Neural cell (in vitro differentiated cells): ENCODE results near the gene DAP3. TPM values are rescaled to one million over a fixed set of nuclear protein-coding genes. Genes with fewer than 3 reads are reported as not detected.
A peak's percentile ranks its signal among the peaks of the same experiment; 100 is the strongest.
"Not testable (repeated sequence)": the region's sequence is repeated elsewhere in the genome, so short reads cannot be mapped to it uniquely, and the experiment has no call there.

Experiments used
- H2AFZ ChIP-seq: fragments of 200-600, 300-800 bp; sonication (generic), shearing (Covaris generic); 2 replicates; pipeline ENCODE4 v1.6.0; 2014; ENCODE audit warnings: low read depth, mild to moderate bottlenecking, antibody characterized with exemption, low read length, moderate library complexity
- H3F3A ChIP-seq: fragments of 200-600 bp; shearing (Covaris generic); 2 replicates; pipeline ENCODE4 v1.6.1; 2016; ENCODE audit warnings: mild to moderate bottlenecking, moderate library complexity, mixed read lengths, antibody characterized with exemption, low read length; ENCODE audit not compliant: insufficient read depth, poor library complexity, severe bottlenecking
- H3K27ac ChIP-seq: fragments of 200-600, 300-800 bp; sonication (generic), shearing (Covaris generic); 2 replicates; pipeline ENCODE4 v1.5.1; 2014; ENCODE audit warnings: mild to moderate bottlenecking, low read length, moderate library complexity
- H3K27me3 ChIP-seq: fragments of 300-800, 200-600 bp; sonication (generic), shearing (Covaris generic); 2 replicates; pipeline ENCODE4 v1.6.0; 2014; ENCODE audit warnings: mild to moderate bottlenecking, low read depth, low read length, moderate library complexity; ENCODE audit not compliant: insufficient read depth
- H3K36me3 ChIP-seq: fragments of 300-800, 200-600 bp; sonication (generic), shearing (Covaris generic); 2 replicates; pipeline ENCODE4 v1.5.1; 2014; ENCODE audit warnings: mild to moderate bottlenecking, antibody characterized with exemption, low read length, moderate library complexity; ENCODE audit not compliant: insufficient read depth
- H3K4me2 ChIP-seq: fragments of 300-800, 200-600 bp; sonication (generic), shearing (Covaris generic); 2 replicates; pipeline ENCODE4 v1.6.0; 2014; ENCODE audit warnings: mild to moderate bottlenecking, low read length
- H3K4me3 ChIP-seq: fragments of 300-800, 200-600 bp; sonication (generic), shearing (Covaris generic); 2 replicates; pipeline ENCODE4 v1.5.1; 2014; ENCODE audit warnings: mild to moderate bottlenecking, low read length, moderate library complexity
- H3K79me2 ChIP-seq: fragments of 200-600 bp; shearing (Covaris generic); replicated peaks from 2 replicates; pipeline ENCODE4 v1.6.0; 2014; ENCODE audit warnings: mild to moderate bottlenecking, low read length, moderate library complexity; ENCODE audit not compliant: insufficient read depth
- H3K9ac ChIP-seq: fragments of 300-800, 200-600 bp; sonication (generic), shearing (Covaris generic); 2 replicates; pipeline ENCODE4 v1.6.1; 2016; ENCODE audit warnings: mild to moderate bottlenecking, low read length, mixed read lengths
- H3K9me2 ChIP-seq: fragments of 200-600 bp; shearing (Covaris generic); 2 replicates; pipeline ENCODE4 v1.6.1; 2016; ENCODE audit warnings: mild to moderate bottlenecking, low read length, mixed read lengths; ENCODE audit not compliant: insufficient read depth
- H3K9me3 ChIP-seq: fragments of 200-600, 300-800 bp; sonication (generic), shearing (Covaris generic); 2 replicates; pipeline ENCODE4 v1.6.1; 2016; ENCODE audit warnings: mild to moderate bottlenecking, mixed run types, low read length, moderate library complexity, mixed read lengths
- H4K20me1 ChIP-seq: fragments of 200-600 bp; shearing (Covaris generic); 2 replicates; pipeline ENCODE4 v1.6.1; 2016; ENCODE audit warnings: mild to moderate bottlenecking, mixed run types; ENCODE audit not compliant: insufficient read depth
- EP300 ChIP-seq: fragments of 450-650 bp; conservative IDR thresholded peaks from 2 replicates; pipeline ENCODE4 v1.6.1; 2014; ENCODE audit warnings: antibody characterized with exemption, mild to moderate bottlenecking, moderate library complexity; ENCODE audit not compliant: poor library complexity, severe bottlenecking
- EZH2 ChIP-seq: fragments of 200-600, 300-800 bp; shearing (Covaris generic), sonication (generic); IDR thresholded peaks from 2 replicates; pipeline ENCODE4 v1.6.1; 2014; ENCODE audit warnings: antibody characterized with exemption, low read length, borderline replicate concordance, mild to moderate bottlenecking; ENCODE audit not compliant: insufficient read depth, poor library complexity, severe bottlenecking
- MXI1 ChIP-seq: fragments of 450-650 bp; conservative IDR thresholded peaks from 2 replicates; pipeline ENCODE4 v1.6.1; 2014; ENCODE audit warnings: antibody characterized with exemption, mild to moderate bottlenecking; ENCODE audit not compliant: poor library complexity, severe bottlenecking
- POLR2AphosphoS5 ChIP-seq: IDR thresholded peaks from 2 replicates; pipeline ENCODE4 v1.6.1; 2012
- RAD21 ChIP-seq: fragments of 450-650 bp; conservative IDR thresholded peaks from 2 replicates; pipeline ENCODE4 v1.6.1; 2014; ENCODE audit warnings: antibody characterized with exemption, mild to moderate bottlenecking, moderate library complexity
- REST ChIP-seq: IDR thresholded peaks from 2 replicates; pipeline ENCODE4 v1.6.1; 2012; ENCODE audit warnings: borderline replicate concordance
- SMC3 ChIP-seq: fragments of 450-650 bp; conservative IDR thresholded peaks from 2 replicates; pipeline ENCODE4 v1.6.1; 2014; ENCODE audit warnings: antibody characterized with exemption, mild to moderate bottlenecking, moderate library complexity; ENCODE audit not compliant: poor library complexity
- TAF1 ChIP-seq: IDR thresholded peaks from 2 replicates; pipeline ENCODE4 v1.6.1; 2012; ENCODE audit warnings: low read depth
- polyA plus RNA-seq: library from polyadenylated mRNA; depleted of rRNA; stranded (reverse); fragments of >200 nt; gene quantifications from 2 replicates; pipeline ENCODE4 v1.2.3, GENCODE V29; 2014
- TF ChIP-seq, protein P1 (sequence below): fragments of 450-650 bp; IDR thresholded peaks from 2 replicates; pipeline ENCODE4 v1.5.1; 2014; ENCODE audit warnings: antibody characterized with exemption, mild to moderate bottlenecking, moderate library complexity; ENCODE audit not compliant: poor library complexity, severe bottlenecking

Gene DAP3
- polyA plus RNA-seq, 1 donor from 2014 or later: 180 TPM

DNA sequence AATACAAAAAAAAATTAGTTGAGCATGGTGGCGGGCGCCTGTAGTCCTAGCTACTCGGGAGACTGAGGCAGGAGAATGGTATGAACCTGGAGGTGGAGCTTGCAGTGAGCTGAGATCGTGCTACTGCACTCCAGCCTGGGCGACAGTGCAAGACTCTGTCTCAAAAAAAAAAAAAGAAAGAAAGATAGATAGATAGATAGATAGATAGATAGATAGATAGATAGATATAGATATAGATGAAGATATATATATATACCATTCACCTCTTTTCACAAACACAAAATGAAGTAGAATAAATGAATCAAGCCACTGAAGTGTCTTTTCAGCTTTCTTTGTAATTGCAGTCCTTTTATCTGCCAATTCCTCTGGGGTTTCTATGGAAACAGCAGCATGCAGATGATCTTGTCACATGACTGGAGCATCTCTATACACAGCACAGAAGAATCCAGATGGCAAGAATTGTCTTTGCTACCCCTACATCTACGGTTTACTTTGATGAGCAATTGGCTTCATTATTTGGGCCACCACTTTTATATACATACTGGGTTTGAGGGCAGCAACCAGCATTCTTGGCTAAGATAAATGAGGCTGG lies 29.7 kb downstream of the DAP3 start:
- H3K36me3 ChIP-seq, H3K9me2 ChIP-seq, H3K79me2 ChIP-seq, H3K9me3 ChIP-seq, H4K20me1 ChIP-seq, H3K27me3 ChIP-seq: not testable (repeated sequence)
- peak overlapping the region; percentile 95 for H3K27ac ChIP-seq
- peak overlapping the region; percentile 50 for H3K9ac ChIP-seq
- peaks cover 11% of the 10 kb centered on the region for H3F3A ChIP-seq
- peak overlapping the region; percentile 56 for H2AFZ ChIP-seq
- peak overlapping the region; percentile 44 for H3K4me2 ChIP-seq
- H3K4me3 ChIP-seq: peak overlapping the region; percentile 43

DNA sequence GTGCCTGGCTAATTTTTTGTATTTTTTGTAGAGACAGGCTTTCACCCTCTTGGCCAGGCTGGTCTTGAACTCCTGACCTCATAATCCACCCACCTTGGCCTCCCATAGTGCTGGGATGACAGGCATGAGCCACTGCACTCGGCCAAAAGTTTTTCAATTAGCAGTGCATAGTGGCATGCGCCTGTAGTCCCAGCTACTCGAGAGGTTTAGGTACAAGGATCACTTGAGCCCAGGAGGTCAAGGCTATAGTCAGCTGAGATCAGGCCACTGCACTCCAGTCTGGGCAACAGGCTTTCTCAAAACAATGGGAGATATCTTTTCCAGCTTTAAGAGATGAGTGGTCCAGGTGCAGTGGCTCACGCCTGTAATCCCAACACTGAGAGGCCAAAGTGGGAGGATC lies 30.8 kb downstream of the DAP3 start:
- H3K9me3 ChIP-seq: no peaks in the 10 kb centered on the region
- H4K20me1 ChIP-seq: no peaks in the 10 kb centered on the region
- H3K9me2 ChIP-seq: no peaks in the 10 kb centered on the region
- H3K4me3 ChIP-seq: no peak overlapping the region
- no peaks in the 10 kb centered on the region for H3K36me3 ChIP-seq
- no peaks in the 10 kb centered on the region for H3K27me3 ChIP-seq
- H3F3A ChIP-seq: peaks cover 11% of the 10 kb centered on the region
- no peak overlapping the region for H3K4me2 ChIP-seq
- TF ChIP-seq SMC3 (no peak), RAD21 (no peak), MXI1 (no peak), EP300 (no peak), REST (no peak), POLR2AphosphoS5 (no peak), TAF1 (no peak), EZH2 (no peak)
- TF ChIP-seq, protein P1, sequence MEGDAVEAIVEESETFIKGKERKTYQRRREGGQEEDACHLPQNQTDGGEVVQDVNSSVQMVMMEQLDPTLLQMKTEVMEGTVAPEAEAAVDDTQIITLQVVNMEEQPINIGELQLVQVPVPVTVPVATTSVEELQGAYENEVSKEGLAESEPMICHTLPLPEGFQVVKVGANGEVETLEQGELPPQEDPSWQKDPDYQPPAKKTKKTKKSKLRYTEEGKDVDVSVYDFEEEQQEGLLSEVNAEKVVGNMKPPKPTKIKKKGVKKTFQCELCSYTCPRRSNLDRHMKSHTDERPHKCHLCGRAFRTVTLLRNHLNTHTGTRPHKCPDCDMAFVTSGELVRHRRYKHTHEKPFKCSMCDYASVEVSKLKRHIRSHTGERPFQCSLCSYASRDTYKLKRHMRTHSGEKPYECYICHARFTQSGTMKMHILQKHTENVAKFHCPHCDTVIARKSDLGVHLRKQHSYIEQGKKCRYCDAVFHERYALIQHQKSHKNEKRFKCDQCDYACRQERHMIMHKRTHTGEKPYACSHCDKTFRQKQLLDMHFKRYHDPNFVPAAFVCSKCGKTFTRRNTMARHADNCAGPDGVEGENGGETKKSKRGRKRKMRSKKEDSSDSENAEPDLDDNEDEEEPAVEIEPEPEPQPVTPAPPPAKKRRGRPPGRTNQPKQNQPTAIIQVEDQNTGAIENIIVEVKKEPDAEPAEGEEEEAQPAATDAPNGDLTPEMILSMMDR: no peak
- peak overlapping the region; percentile 95 for H3K27ac ChIP-seq
- no peak overlapping the region for H3K9ac ChIP-seq
- H3K79me2 ChIP-seq: no peaks in the 10 kb centered on the region
- H2AFZ ChIP-seq: no peak overlapping the region

GRCh38 chr1:155725142-155725541 lies 36.3 kb downstream of the DAP3 start:
- Histone ChIP-seq H2AFZ (no peak overlapping the region), H4K20me1 (no peaks in the 10 kb centered on the region), H3K9ac (no peak overlapping the region), H3K79me2 (no peaks in the 10 kb centered on the region), H3K36me3 (no peaks in the 10 kb centered on the region), H3K27me3 (no peaks in the 10 kb centered on the region), H3F3A (no peaks in the 10 kb centered on the region), H3K9me2 (no peaks in the 10 kb centered on the region), H3K9me3 (no peaks in the 10 kb centered on the region), H3K4me3 (no peak overlapping the region), H3K27ac (no peak overlapping the region), H3K4me2 (no peak overlapping the region)
- no peak for TF ChIP-seq TAF1
